ENCODE data around the gene VIPR2.
"Not testable (repeated sequence)": the region's sequence is repeated elsewhere in the genome, so short reads cannot be mapped to it uniquely, and the experiment has no call there.

Gene VIPR2

GRCh38 chr7:159000859-159001435 lies 143.7 kb downstream of the VIPR2 start:
- no peak for DNase-seq

- no peak for DNase-seq
Observed at GRCh38 chr7:159000070-159000469, 144.6 kb downstream of the VIPR2 start.

DNA sequence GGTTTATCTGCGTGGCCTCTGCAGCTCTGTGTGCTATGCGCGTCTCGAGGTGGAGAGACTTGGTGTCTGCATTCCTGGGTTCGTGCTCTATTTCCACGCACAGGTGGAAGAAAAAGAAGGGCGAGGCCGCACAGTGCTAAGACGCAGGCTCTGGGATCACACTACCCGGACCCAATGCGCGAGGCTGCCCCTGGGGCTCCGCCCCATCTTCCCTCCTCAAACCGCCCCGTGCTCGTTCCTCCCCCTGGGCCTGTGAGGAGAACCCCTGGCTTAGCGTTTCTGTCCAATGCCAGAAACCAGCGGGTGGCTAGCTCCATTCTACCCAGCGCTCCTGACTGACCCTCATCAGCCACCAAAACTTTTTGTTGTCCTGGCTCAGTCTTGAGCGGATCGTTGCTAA lies 145.2 kb downstream of the VIPR2 start:
- DNase-seq = no peak

GRCh38 chr7:158998261-158998660 lies 146.4 kb downstream of the VIPR2 start:
- not testable (repeated sequence) for DNase-seq

DNA sequence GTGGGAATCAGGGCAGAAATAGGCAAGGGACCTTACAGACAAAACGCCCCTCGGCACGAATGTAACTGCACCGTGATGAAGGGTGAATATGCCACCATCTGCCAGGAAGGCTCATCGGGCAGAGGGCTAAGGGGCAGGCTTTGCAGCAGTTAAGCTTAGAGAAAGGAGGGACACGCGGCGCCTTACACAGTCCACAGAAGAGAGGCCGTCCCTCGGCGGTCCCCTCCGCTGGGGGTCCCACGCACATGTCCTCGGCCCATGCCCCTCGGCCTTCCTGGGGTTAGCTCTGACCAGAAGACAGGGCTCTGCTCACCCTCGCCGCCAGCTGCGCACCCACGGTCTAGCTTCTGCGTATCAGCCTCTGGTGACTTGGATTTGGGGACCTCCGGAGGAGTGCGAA lies 147.2 kb downstream of the VIPR2 start:
- DNase-seq = no peak

- DNase-seq = no peak
Observed at GRCh38 chr7:158997110-158997453, 147.6 kb downstream of the VIPR2 start.

- no peak for DNase-seq
Observed at GRCh38 chr7:158996214-158997109, 148.2 kb downstream of the VIPR2 start.

GRCh38 chr7:158995514-158995913 lies 149.2 kb downstream of the VIPR2 start:
- DNase-seq = no peak

- no peak for DNase-seq
Observed at GRCh38 chr7:158994687-158995086, 150.0 kb downstream of the VIPR2 start.

- DNase-seq = no peak
Observed at GRCh38 chr7:158993591-158993990, 151.1 kb downstream of the VIPR2 start.

GRCh38 chr7:158992759-158993158 lies 151.9 kb downstream of the VIPR2 start:
- no peak for DNase-seq

GRCh38 chr7:158991824-158992621 lies 152.6 kb downstream of the VIPR2 start:
- DNase-seq = no peak

- no peak for DNase-seq
Observed at GRCh38 chr7:158988996-158989395, 155.7 kb downstream of the VIPR2 start.

GRCh38 chr7:158988302-158988862 lies 156.3 kb downstream of the VIPR2 start:
- DNase-seq = no peak

DNA sequence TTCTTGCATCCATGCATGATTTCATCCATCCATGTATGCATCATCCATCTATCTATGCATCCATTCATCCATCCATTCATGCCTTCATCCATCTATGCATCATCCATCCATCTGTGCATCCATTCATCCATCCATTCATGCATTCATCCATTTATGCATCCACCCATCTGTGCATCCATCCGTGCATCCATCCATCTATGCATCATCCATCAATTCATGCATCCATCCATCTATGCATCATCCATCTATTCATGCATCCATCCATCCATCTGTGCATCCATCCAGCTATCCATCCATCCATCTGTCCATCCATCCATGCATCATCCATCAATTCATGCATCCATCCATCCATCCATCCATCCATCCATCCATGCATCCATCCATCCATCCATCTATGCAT lies 157.0 kb downstream of the VIPR2 start:
- no peak for DNase-seq

- no peak for DNase-seq
Observed at GRCh38 chr7:158985583-158985982, 159.1 kb downstream of the VIPR2 start.

DNA sequence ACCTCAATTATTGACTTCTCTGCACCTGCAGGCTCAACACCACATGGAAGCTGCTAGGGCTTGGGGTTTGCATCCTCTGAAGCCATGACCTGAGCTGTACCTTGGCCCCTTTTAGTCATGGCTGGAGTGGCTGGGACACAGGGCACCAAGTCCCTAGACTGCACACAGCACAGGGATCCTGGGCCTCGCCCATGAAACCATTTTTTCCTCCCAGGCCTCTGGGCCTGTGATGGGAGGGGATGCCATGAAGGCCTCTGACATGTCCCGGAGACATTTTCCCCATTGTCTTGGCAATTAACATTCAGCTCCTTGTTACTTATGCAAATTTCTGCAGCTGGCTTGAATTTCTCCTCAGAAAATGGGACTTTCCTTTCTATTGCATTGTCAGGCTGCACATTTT lies 160.7 kb downstream of the VIPR2 start:
- DNase-seq = not testable (repeated sequence)

DNA sequence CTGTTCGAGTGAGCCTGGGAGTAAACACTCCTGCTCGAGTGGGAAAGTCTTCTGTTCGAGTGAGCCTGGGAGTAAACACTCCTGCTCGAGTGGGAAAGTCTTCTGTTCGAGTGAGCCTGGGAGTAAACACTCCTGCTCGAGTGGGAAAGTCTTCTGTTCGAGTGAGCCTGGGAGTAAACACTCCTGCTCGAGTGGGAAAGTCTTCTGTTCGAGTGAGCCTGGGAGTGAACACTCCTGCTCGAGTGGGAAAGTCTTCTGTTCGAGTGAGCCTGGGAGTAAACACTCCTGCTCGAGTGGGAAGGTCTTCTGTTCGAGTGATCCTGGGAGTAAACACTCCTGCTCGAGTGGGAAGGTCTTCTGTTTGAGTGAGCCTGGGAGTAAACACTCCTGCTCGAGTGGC lies 162.6 kb downstream of the VIPR2 start:
- DNase-seq = not testable (repeated sequence)

- no peak for DNase-seq
Observed at GRCh38 chr7:158979635-158980351, 164.9 kb downstream of the VIPR2 start.

- no peak for DNase-seq
Observed at GRCh38 chr7:158979023-158979529, 165.6 kb downstream of the VIPR2 start.

Data from stimulated activated CD4-positive, alpha-beta T cell treated with anti-CD3 and anti-CD28 coated beads, Interleukin-4, amount 100 ng/mL, for 1 hour (primary cell).